HepG2 (cell line): Measurements from ENCODE around the gene IL1R1. TPM values are rescaled to one million over a fixed set of nuclear protein-coding genes. Genes with fewer than 3 reads are reported as not detected.
A peak's percentile ranks its signal among the peaks of the same experiment; 100 is the strongest.

Experiments
- ADNP ChIP-seq: sonication (generic); formaldehyde crosslinking; IDR thresholded peaks from 2 replicates; pipeline ENCODE4 v1.4.0; 2020; ENCODE audit warnings: missing genetic modification reagents
- CBX5 ChIP-seq: sonication (generic); formaldehyde crosslinking; IDR thresholded peaks from 2 replicates; pipeline ENCODE4 v1.4.0; 2020; ENCODE audit warnings: missing genetic modification reagents, borderline replicate concordance
- DNMT1 ChIP-seq: sonication (generic); formaldehyde crosslinking; IDR thresholded peaks from 2 replicates; pipeline ENCODE4 v1.5.1; 2020; ENCODE audit warnings: mild to moderate bottlenecking, missing genetic modification reagents
- DNMT3B ChIP-seq: conservative IDR thresholded peaks from 2 replicates; pipeline ENCODE4 v1.6.1; 2016; ENCODE audit warnings: missing biosample characterization, control low read depth
- HDAC6 ChIP-seq: fragments of 200-600 bp; sonication (generic); IDR thresholded peaks from 2 replicates; pipeline ENCODE4 v1.7.0; 2017; ENCODE audit warnings: mild to moderate bottlenecking, antibody characterized with exemption, low read length, low read depth
- HNRNPUL1 ChIP-seq: fragments of 200-400 bp; formaldehyde crosslinking; IDR thresholded peaks from 2 replicates; pipeline ENCODE4 v1.6.1; 2017; ENCODE audit warnings: low read depth, mild to moderate bottlenecking, low read length, moderate library complexity
- ISL2 ChIP-seq: sonication (generic); formaldehyde crosslinking; IDR thresholded peaks from 2 replicates; pipeline ENCODE4 v1.5.0; 2020; ENCODE audit warnings: missing genetic modification reagents
- JUNB ChIP-seq: sonication (generic); formaldehyde crosslinking; IDR thresholded peaks from 2 replicates; pipeline ENCODE4 v1.8.0; 2022; ENCODE audit warnings: missing genetic modification reagents, mild to moderate bottlenecking, borderline replicate concordance
- LCORL ChIP-seq, 2 experiments: fragments of 450-650 bp in 1 of 2; sonication (generic) in 1 of 2; formaldehyde crosslinking in 1 of 2; IDR thresholded peaks; 2 replicates each; pipeline versions ENCODE4 v1.5.0 to v1.6.1; 2017 to 2020; ENCODE audit warnings: antibody characterized with exemption in 1 of 2, missing genetic modification reagents in 1 of 2
- MYC ChIP-seq: sonication (generic); formaldehyde crosslinking; IDR thresholded peaks from 2 replicates; pipeline ENCODE4 v1.9.0; 2021; ENCODE audit warnings: missing genetic modification reagents, borderline replicate concordance
- MYNN ChIP-seq: sonication (generic); formaldehyde crosslinking; IDR thresholded peaks from 2 replicates; pipeline ENCODE4 v1.4.0; 2020; ENCODE audit warnings: mild to moderate bottlenecking, low read depth, missing genetic modification reagents
- POLR2AphosphoS2 ChIP-seq: IDR thresholded peaks from 2 replicates; pipeline ENCODE4 v1.6.1; 2011; ENCODE audit warnings: low read depth, low read length, improper control_type of control experiment
- SALL1 ChIP-seq: sonication (generic); formaldehyde crosslinking; IDR thresholded peaks from 2 replicates; pipeline ENCODE4 v1.8.0; 2022; ENCODE audit warnings: mild to moderate bottlenecking, missing genetic modification reagents
- SP2 ChIP-seq: sonication (generic); formaldehyde crosslinking; IDR thresholded peaks from 2 replicates; pipeline ENCODE4 v1.5.1; 2020; ENCODE audit warnings: mild to moderate bottlenecking, missing genetic modification reagents
- SRY ChIP-seq: sonication (generic); formaldehyde crosslinking; IDR thresholded peaks from 2 replicates; pipeline ENCODE4 v1.8.0; 2022; ENCODE audit warnings: mild to moderate bottlenecking, missing genetic modification reagents
- TCF7L2 ChIP-seq: IDR thresholded peaks from 2 replicates; pipeline ENCODE4 v1.6.1; 2011; ENCODE audit warnings: mild to moderate bottlenecking, low read depth, low read length, moderate library complexity
- ZFP36L1 ChIP-seq: sonication (generic); formaldehyde crosslinking; IDR thresholded peaks from 2 replicates; pipeline ENCODE4 v1.8.0; 2022; ENCODE audit warnings: mild to moderate bottlenecking, missing genetic modification reagents, moderate library complexity
- ZFY ChIP-seq: sonication (generic); formaldehyde crosslinking; IDR thresholded peaks from 2 replicates; pipeline ENCODE4 v1.4.0; 2020; ENCODE audit warnings: missing genetic modification reagents
- ZNF12 ChIP-seq: sonication (generic); formaldehyde crosslinking; IDR thresholded peaks from 2 replicates; pipeline ENCODE4 v1.5.0; 2020; ENCODE audit warnings: missing genetic modification reagents
- ZNF180 ChIP-seq: sonication (generic); formaldehyde crosslinking; IDR thresholded peaks from 2 replicates; pipeline ENCODE4 v1.4.0; 2020; ENCODE audit warnings: low read depth, missing genetic modification reagents, borderline replicate concordance
- ZNF562 ChIP-seq: sonication (generic); formaldehyde crosslinking; IDR thresholded peaks from 2 replicates; pipeline ENCODE4 v1.8.0; 2022; ENCODE audit warnings: missing genetic modification reagents, borderline replicate concordance
- ZNF660 ChIP-seq: sonication (generic); formaldehyde crosslinking; IDR thresholded peaks from 2 replicates; pipeline ENCODE4 v1.5.1; 2020; ENCODE audit warnings: mild to moderate bottlenecking, low read depth, missing genetic modification reagents, borderline replicate concordance
- ZNF737 ChIP-seq: sonication (generic); formaldehyde crosslinking; IDR thresholded peaks from 2 replicates; pipeline ENCODE4 v1.5.0; 2020; ENCODE audit warnings: missing genetic modification reagents, mild to moderate bottlenecking, borderline replicate concordance
- polyA plus RNA-seq, 8 experiments: library from polyadenylated mRNA; depleted of rRNA in 3 of 8; stranded (reverse) in 7 of 8; unstranded in 1 of 8; fragments of >200 nt; fragmentation: Illumina TruSeq in 4 of 8; extraction: Trizol in 4 of 8; gene quantifications; 2 replicates each; pipeline versions ENCODE4 v1.2.1 to v1.2.3, GENCODE V29; 2011 to 2016; ENCODE audit warnings: low read depth in 4 of 8, missing spikeins in 1 of 8, mixed read lengths in 1 of 8; ENCODE audit not compliant: insufficient read depth in 1 of 8
- total RNA-seq, 5 experiments: library from RNA; depleted of rRNA; stranded (reverse); fragments of >200 nt; fragmentation: Illumina TruSeq; extraction: Trizol; gene quantifications; 2 replicates each; pipeline ENCODE4 v1.2.3, GENCODE V29; 2016; ENCODE audit warnings: low read depth in 1 of 5
- TF ChIP-seq, protein P1 (sequence below): sonication (generic); formaldehyde crosslinking; IDR thresholded peaks from 2 replicates; pipeline ENCODE4 v1.4.0; 2020; ENCODE audit warnings: missing genetic modification reagents, borderline replicate concordance
- TF ChIP-seq, protein P2 (sequence below): sonication (generic); formaldehyde crosslinking; IDR thresholded peaks from 2 replicates; pipeline ENCODE4 v1.4.0; 2020; ENCODE audit warnings: missing genetic modification reagents, borderline replicate concordance

The IL1R1 gene
- total and polyA plus RNA-seq, 2 of the 13 experiments (the other 11 are each of a cell fraction or from before 2014, with no cell fraction given), result 38.0 to 93.1 TPM

- TF ChIP-seq, protein P1, sequence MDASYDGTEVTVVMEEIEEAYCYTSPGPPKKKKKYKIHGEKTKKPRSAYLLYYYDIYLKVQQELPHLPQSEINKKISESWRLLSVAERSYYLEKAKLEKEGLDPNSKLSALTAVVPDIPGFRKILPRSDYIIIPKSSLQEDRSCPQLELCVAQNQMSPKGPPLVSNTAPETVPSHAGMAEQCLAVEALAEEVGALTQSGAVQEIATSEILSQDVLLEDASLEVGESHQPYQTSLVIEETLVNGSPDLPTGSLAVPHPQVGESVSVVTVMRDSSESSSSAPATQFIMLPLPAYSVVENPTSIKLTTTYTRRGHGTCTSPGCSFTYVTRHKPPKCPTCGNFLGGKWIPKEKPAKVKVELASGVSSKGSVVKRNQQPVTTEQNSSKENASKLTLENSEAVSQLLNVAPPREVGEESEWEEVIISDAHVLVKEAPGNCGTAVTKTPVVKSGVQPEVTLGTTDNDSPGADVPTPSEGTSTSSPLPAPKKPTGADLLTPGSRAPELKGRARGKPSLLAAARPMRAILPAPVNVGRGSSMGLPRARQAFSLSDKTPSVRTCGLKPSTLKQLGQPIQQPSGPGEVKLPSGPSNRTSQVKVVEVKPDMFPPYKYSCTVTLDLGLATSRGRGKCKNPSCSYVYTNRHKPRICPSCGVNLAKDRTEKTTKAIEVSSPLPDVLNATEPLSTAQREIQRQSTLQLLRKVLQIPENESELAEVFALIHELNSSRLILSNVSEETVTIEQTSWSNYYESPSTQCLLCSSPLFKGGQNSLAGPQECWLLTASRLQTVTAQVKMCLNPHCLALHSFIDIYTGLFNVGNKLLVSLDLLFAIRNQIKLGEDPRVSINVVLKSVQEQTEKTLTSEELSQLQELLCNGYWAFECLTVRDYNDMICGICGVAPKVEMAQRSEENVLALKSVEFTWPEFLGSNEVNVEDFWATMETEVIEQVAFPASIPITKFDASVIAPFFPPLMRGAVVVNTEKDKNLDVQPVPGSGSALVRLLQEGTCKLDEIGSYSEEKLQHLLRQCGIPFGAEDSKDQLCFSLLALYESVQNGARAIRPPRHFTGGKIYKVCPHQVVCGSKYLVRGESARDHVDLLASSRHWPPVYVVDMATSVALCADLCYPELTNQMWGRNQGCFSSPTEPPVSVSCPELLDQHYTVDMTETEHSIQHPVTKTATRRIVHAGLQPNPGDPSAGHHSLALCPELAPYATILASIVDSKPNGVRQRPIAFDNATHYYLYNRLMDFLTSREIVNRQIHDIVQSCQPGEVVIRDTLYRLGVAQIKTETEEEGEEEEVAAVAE (CRISPR knock-in tag), result no peak
- no peak for TF ChIP-seq ADNP
- TF ChIP-seq LCORL (IDR thresholded peaks at IDR 0.05), result no peak
- TF ChIP-seq LCORL (CRISPR knock-in tag; IDR thresholded peaks at IDR 0.05), result peak; percentile 8; the same call in 1 of the 2 replicates
- no peak for TF ChIP-seq ZFP36L1 (CRISPR knock-in tag)
- TF ChIP-seq ZFY (CRISPR knock-in tag), result no peak
- TF ChIP-seq TCF7L2, result no peak
- TF ChIP-seq ISL2 (CRISPR knock-in tag), result peak; percentile 66
- TF ChIP-seq MYNN (CRISPR knock-in tag), result no peak
- TF ChIP-seq, protein P2, sequence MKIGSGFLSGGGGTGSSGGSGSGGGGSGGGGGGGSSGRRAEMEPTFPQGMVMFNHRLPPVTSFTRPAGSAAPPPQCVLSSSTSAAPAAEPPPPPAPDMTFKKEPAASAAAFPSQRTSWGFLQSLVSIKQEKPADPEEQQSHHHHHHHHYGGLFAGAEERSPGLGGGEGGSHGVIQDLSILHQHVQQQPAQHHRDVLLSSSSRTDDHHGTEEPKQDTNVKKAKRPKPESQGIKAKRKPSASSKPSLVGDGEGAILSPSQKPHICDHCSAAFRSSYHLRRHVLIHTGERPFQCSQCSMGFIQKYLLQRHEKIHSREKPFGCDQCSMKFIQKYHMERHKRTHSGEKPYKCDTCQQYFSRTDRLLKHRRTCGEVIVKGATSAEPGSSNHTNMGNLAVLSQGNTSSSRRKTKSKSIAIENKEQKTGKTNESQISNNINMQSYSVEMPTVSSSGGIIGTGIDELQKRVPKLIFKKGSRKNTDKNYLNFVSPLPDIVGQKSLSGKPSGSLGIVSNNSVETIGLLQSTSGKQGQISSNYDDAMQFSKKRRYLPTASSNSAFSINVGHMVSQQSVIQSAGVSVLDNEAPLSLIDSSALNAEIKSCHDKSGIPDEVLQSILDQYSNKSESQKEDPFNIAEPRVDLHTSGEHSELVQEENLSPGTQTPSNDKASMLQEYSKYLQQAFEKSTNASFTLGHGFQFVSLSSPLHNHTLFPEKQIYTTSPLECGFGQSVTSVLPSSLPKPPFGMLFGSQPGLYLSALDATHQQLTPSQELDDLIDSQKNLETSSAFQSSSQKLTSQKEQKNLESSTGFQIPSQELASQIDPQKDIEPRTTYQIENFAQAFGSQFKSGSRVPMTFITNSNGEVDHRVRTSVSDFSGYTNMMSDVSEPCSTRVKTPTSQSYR (CRISPR knock-in tag), result no peak
- no peak for TF ChIP-seq ZNF562
- no peak for TF ChIP-seq HDAC6
- peak; percentile 32; the same call in 1 of the 2 replicates for TF ChIP-seq SALL1
- TF ChIP-seq CBX5 (CRISPR knock-in tag), result no peak
- no peak for TF ChIP-seq HNRNPUL1
- no peak for TF ChIP-seq POLR2AphosphoS2
- no peak for TF ChIP-seq SRY
- no peak for TF ChIP-seq ZNF180 (CRISPR knock-in tag)
- no peak for TF ChIP-seq MYC (CRISPR knock-in tag)
- TF ChIP-seq DNMT3B, result no peak
- no peak for TF ChIP-seq JUNB (CRISPR knock-in tag)
- TF ChIP-seq ZNF12 (CRISPR knock-in tag), result peak; percentile 49; the same call in 1 of the 2 replicates
- no peak for TF ChIP-seq SP2 (CRISPR knock-in tag)
- no peak for TF ChIP-seq ZNF660
- TF ChIP-seq DNMT1 (CRISPR knock-in tag), result no peak
- no peak for TF ChIP-seq ZNF737 (CRISPR knock-in tag)
Measured at GRCh38 chr2:102166189-102166845, 23.8 kb downstream of the IL1R1 start (continued).
